ENCODE results near the gene SEMA7A.
A peak's percentile ranks its signal among the peaks of the same experiment; 100 is the strongest.

The SEMA7A gene

DNA sequence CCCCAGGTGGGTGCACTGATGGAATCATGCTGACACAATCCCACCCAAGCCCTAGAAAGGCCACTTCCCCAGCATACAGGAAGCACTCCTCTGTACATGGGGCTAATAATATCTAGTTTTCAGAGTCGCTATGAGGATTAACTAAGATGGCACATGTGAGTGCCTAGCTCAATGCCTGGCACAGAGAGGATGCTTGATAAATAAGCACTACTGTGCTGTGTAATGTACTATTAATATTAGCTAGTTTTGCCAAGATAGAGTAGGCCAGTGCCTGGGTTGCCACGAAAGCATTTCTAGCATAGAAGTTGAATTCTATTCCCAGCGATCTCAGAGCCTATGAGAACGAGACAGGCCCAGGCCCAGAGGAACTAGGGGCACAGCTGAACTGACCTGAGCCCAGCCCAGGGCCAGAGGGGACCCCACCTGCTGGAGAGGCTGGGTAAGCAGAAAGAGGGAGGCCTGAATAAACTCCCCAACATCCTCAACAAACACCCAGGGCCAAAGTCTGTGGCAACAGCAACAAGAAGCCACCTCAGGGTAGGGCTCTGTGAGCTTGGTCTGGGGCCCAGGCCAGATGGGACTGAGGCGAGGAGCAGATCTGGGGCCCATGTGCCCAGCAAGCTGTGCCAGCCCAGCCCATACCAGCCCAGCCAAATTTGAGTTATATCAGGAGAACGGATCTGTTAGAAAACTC is 7.6 kb upstream of the SEMA7A start:
- H3K27ac Mint-ChIP-seq, result peak overlapping the region in 1 of 3 experiments; percentile 10
- peaks cover 7% of the 10 kb centered on the region for H3K4me1 Mint-ChIP-seq
- peaks cover 14% of the 10 kb centered on the region for H3K36me3 Mint-ChIP-seq (ENCODE audit: low read depth)
- peaks cover 7% of the 10 kb centered on the region for H3K27me3 Mint-ChIP-seq (ENCODE audit: low read depth)
- TF ChIP-seq CTCF (IDR thresholded peaks at IDR 0.05; ENCODE audit: unreplicated experiment in 3 of 3), result no peak
- no peak overlapping the region for H3K4me3 Mint-ChIP-seq
- no peaks in the 10 kb centered on the region for H3K9me3 Mint-ChIP-seq

DNA sequence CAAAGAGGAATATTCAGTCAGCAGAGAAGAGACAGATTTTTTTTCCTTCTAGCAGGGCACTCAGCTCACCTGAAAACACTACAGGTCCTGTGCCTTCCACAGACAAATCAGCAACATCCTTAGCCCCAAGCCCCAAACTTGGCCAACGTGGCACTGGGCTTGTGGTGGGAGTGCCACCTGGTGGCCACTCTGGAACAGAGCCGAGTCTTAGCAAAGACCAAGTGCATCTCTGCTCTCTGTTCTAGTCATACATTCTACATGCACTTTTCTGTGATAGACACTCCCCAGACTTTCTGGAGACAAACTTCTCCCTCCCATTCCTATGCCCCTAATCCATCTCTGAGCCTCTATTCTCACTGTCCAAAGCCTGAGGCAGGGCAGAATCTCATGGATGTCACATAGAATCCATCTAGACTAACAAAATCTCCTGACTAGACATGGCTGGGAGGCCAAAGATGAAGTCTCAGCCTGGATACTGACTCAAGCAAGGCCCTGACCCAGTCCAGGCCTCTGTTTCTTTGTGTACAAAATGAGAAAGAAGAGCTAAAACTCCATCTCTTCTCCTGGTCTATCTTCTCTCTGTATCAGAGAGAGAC is 5.1 kb upstream of the SEMA7A start:
- no peaks in the 10 kb centered on the region for H3K36me3 Mint-ChIP-seq (ENCODE audit: low read depth)
- H3K4me1 Mint-ChIP-seq, result peaks cover 20% of the 10 kb centered on the region
- H3K27me3 Mint-ChIP-seq (ENCODE audit: low read depth), result peaks cover 11% of the 10 kb centered on the region
- peak overlapping the region in 1 of 3 experiments; percentile 2 for H3K4me3 Mint-ChIP-seq
- peak; percentile 91 to 98 (median 91) for TF ChIP-seq CTCF (IDR thresholded peaks at IDR 0.05; ENCODE audit: unreplicated experiment in 3 of 3)
- peak overlapping the region in 2 of 3 experiments; percentile 35 to 58 for H3K27ac Mint-ChIP-seq
- H3K9me3 Mint-ChIP-seq, result no peaks in the 10 kb centered on the region

- H3K4me3 Mint-ChIP-seq, result peak overlapping the region in 1 of 3 experiments; percentile 2
- H3K9me3 Mint-ChIP-seq, result no peaks in the 10 kb centered on the region
- peaks cover 11% of the 10 kb centered on the region for H3K27me3 Mint-ChIP-seq (ENCODE audit: low read depth)
- no peaks in the 10 kb centered on the region for H3K36me3 Mint-ChIP-seq (ENCODE audit: low read depth)
- peak overlapping the region in 2 of 3 experiments; percentile 35 to 58 for H3K27ac Mint-ChIP-seq
- no peak for TF ChIP-seq CTCF (IDR thresholded peaks at IDR 0.05; ENCODE audit: unreplicated experiment in 3 of 3)
- H3K4me1 Mint-ChIP-seq, result peaks cover 18% of the 10 kb centered on the region
Observed at GRCh38 chr15:74438206-74438605, 4.4 kb upstream of the SEMA7A start.

DNA sequence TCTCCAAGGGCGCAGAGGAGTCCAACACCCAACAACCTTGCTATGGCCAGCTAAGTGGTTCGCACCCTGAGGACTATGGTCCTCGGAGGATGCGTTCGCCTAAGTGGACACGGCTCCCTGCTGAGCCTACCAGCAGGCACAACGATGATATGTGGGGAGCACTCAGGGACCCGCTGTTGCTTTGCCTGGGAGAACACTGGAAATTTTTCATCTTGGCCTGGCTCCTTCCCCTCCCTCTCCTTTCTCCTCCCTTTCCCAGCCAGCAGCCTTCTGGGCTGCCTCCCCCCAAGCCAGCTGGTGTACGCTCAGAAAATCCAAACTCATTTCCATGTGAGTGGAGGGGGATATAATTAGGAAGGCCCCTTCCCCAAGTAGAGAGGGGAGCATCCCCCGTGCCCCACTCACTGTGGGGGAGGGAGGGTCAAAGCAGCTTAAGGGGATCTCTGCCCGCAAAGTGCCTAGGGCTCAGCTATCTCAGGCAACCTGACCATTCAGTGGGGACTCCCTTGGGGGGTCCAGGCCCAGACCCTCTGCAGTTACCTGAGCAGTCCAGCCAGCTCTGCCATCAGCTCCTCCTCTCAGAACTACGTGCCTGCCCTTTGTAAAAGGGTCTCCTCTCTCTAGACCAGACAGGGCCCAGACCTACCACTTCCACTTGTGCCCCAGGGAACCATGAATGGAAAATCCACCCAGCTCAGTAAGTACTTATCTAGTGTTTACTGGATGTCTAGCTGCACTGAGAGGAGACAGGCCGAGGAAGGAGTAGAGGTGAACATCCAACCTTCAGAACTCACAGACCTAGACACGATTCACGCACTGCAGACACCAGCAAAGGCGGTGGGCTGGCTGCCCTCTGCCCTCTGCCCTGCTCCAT is 742 bp upstream of the SEMA7A start:
- H3K36me3 Mint-ChIP-seq (ENCODE audit: low read depth), result no peaks in the 10 kb centered on the region
- no peak for TF ChIP-seq CTCF (IDR thresholded peaks at IDR 0.05; ENCODE audit: unreplicated experiment in 3 of 3)
- H3K4me1 Mint-ChIP-seq, result peaks cover 39% of the 10 kb centered on the region
- peaks cover 29% of the 10 kb centered on the region for H3K27me3 Mint-ChIP-seq (ENCODE audit: low read depth)
- H3K27ac Mint-ChIP-seq, result peak overlapping the region; percentile 70 to 83 (median 77)
- H3K4me3 Mint-ChIP-seq, result peak overlapping the region; percentile 78 to 88 (median 83)
- no peaks in the 10 kb centered on the region for H3K9me3 Mint-ChIP-seq

- no peak for TF ChIP-seq CTCF (IDR thresholded peaks at IDR 0.05; ENCODE audit: unreplicated experiment in 3 of 3)
- no peak overlapping the region for H3K27ac Mint-ChIP-seq
- H3K9me3 Mint-ChIP-seq, result no peaks in the 10 kb centered on the region
- no peaks in the 10 kb centered on the region for H3K36me3 Mint-ChIP-seq (ENCODE audit: low read depth)
- peak overlapping the region; percentile 82 to 90 (median 86) for H3K4me3 Mint-ChIP-seq
- H3K4me1 Mint-ChIP-seq, result peaks cover 46% of the 10 kb centered on the region
- peaks cover 26% of the 10 kb centered on the region for H3K27me3 Mint-ChIP-seq (ENCODE audit: low read depth)
Observed at GRCh38 chr15:74432968-74433591, 678 bp downstream of the SEMA7A start.

Measured in nephron (organoid).